Myocyte (in vitro differentiated cells): Measurements from ENCODE around the gene RNF213. TPM values are rescaled to one million over a fixed set of nuclear protein-coding genes. Genes with fewer than 3 reads are reported as not detected.
A peak's percentile ranks its signal among the peaks of the same experiment; 100 is the strongest.

ENCODE experiments used
- DNase-seq: peaks from one replicate; pipeline ENCODE4 v3.0.0-alpha.2; 2012; ENCODE audit warnings: low read depth
- total RNA-seq: library from RNA; depleted of rRNA; stranded (reverse); fragments of >200 nt; gene quantifications from 2 replicates; pipeline ENCODE4 v1.2.3, GENCODE V29; 2014

The RNF213 gene
- total RNA-seq, 1 donor from 2014 or later = 39.0 TPM

DNA sequence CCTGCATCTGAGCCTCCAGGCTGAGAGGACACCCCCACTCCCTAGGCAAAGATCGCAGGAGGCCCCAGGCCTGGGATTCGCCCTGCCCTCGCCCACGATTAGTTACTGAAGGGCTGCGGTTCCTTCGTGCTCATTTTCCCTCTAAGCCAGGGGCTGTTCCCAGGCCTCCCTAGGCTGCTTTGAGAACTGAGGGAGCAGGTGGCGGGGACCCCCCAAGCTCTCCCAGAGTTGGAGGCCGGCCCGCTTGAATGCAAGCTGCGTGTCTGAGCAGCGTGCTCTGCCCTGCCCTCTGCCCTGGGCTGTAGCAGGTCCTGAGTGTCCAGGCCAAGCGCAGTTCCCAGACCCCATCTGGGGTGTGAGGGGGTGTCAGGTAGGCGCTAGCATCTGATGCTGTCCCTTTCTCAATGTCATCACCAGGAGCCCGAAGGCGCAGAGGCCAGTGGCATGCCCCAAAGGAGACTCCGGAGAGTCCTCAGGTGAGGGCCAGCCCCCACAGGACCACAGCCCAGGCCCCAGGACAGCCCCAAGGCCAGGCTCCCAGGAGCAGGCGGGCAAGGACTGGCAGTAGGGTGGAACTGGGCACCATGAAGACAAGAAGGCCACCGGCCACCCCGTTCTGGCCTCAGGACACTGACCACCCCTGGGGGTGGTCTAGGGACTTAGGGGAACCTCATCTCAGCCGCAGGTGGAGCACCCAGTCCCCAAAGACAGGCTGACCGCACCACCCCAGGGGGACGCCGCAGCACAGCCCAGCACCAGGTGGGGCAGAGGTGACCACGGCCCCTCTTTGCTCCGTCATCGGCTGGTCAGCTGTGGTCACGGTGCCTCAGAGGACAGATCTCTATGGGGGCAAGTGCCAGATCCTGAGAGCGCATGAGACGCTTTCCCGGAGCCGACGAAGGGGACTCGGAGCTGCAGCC lies 169.0 kb downstream of the RNF213 start:
- no peak for DNase-seq

DNA sequence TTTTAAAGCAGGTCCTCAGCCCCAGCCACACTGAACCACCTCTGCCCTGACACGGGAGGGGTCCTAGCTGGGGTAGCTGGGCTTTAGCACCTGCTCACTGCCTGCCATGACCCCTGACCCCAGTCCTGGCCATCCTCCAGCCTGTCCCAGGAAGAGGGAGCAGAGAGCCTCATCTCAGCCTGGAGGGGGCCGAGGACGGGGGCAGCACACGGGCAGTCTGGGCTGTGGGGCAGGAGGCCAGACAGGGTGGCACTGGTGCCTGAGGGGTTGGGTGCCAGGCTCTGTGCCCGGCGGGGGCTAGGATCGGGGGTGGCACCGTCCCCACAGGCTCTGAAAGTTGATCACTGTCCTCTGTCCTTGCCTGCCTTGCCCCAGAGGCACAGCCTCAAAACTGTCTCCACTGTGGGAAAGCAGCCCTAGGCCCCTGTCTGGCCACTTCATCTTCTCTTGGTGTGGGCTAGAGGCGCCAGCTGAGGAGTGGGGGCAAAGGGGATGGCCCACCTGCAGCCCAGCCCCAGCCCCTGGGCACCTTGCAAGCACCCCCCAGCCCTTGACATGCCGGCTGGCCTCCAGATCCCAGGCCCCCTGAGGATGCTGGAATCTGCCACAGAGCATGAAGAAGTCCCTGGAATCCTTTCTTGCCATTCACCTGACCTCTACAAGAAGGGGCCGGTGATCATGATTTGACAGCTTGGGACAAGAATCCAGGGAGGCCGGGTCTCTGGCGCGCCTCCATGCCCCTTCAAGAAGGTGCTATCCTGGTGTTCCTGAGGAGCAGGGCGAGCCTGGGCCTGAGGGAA lies 170.0 kb downstream of the RNF213 start:
- no peak for DNase-seq

DNA sequence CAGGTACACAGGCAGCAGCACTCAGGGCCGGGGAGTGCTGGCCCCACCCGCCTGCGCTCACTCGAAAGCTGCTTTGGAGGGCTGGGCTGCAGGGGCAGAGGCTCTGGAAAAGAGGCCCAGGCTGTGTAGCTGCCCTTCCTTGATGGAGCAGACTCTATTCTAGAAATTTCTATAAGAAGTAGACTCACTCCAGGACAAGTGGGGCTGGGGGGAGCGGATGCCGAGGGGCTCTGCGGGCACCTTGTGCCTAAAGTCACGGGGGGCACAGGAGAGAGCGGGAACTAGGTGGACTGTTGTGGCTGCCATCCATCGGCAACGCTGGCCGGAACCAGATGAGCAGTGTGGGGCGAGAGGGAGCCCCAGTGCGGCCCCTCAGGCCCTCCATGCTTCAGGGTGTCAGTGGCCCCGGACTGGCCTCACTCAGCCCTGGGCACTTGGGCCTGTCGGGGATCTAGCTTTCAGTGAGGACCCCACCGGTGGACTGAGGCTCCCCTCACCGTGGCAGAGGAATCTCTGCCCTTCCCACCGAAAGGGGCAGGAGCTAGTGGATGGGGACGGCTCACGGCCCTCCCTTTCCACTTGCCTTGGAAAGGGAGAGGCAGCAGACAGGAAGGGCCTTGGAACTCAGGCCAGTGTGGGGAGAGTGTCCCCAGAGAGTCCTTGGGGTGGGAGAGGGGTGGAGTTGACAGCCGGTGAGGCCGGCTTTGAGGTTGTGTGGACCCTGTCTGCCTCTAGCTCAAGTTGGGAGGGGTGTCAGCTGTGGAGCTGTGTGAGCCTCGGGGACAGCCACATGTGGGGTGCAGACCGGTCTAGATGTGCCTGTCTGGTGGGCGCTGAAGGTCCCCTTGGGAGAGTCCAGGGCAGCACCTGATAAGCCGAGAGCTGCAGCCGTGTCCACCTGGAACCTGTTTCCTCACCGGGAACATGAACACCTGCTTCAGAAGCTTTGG lies 170.9 kb downstream of the RNF213 start:
- no peak for DNase-seq

DNA sequence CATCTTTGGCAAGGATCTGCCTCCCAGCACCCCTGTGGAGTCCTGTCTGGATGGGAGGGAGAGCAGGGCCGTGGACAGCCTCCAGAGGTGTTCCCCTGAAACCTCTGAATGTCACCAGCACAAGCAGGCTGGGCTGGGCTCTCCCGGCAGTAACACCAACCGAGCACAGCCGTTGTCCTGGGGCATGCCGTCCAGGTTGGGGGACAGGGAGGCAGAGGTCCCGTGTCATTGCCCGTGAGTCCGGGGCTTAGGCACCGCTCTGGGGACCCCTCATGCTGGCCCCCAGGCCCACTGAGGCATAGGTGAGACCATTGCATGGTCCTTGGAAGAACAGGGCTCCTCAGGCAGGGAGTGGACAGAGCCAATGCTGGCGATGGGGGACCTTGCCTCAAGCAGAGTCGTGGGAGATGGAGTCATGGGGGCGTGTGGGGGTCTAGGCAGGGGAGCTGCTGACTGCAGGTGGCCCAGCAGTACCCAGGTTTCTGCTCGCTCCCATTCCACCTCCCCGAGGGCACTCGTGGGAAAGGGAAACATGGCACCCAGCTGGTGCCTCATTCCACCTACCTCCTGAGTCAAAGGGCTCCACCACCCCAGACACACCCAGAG lies 171.8 kb downstream of the RNF213 start:
- no peak for DNase-seq

DNA sequence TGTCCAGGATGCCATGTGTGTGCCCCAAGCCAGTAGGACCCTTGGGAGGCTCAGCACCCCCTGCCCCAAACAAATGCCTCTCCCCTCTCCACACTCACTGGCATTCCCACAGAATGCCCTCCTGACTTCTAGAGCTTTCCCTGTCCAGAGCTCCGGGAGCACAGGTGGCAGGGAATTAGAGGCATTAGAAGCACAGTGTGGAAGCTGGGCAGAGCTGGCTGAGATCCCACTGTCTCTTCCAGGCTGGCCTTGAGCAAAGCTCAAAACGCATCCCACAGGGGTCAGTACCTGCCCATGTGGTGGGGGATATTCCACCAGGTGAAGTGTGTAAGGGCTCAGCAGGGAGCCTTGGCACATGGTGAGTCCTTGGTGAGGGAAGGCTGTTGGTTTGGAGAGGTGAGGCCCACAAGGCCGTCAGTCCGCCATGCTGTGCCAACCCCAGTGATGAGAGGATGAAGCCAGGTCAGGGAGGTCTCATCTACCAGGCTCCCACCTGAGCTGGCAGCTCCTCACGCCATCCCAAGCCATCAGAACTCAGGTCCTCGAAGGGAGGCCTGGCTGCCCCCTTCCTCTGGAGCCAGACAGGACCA lies 172.4 kb downstream of the RNF213 start:
- no peak for DNase-seq

DNA sequence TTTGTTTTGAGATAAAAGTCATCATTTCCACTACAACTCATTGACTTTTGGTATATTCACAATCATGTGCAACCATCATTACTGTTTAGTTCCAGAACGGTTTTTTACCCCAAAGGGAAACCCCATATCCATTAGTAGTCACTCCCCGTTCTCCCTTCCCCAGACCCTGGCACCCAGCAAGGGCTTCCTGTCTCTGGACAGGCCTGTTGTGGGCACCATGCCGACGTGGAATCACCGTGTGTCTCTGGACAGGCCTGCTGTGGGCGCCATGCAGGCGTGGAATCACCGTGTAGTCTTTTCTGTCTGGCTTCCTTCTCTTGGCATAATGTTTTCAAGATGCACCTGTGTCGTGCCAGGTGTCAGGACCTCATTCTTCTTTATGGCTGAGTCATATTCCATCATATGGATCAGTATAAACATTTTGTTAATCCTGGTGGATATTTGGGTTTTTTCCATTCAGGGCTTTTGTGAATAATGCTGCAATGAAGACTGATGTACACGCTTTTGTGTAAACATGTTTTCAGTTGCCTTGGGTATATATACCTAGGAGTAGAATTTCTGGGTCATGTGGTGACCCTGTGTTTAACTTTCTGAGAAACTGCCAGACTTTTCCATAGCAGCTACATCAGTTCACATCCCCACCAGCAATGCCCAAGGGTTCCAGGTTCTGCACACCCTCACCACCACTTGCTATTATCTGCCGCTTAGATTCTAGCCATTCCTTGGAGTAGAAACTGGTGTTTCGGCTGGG lies 173.4 kb downstream of the RNF213 start:
- DNase-seq = no peak

DNA sequence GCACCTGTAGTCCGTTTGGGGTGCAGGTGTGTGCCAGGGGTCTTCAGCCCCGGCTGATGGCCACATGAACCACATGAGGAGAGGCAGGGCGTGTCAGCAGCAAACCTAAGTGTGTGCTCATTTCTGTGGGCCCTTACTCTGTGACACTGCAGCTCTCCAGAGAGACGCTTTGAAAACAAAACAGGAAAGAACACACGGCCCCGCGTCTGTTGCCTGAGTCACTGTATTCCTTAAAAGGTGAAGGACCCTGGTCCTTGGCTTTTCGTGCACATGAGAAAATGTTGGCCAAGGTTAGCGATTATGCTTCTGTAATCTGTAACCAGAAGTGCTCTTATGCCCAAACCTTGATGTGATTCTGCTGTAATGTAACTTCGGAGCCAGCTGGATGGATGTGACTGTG lies 176.9 kb downstream of the RNF213 start:
- no peak for DNase-seq

DNA sequence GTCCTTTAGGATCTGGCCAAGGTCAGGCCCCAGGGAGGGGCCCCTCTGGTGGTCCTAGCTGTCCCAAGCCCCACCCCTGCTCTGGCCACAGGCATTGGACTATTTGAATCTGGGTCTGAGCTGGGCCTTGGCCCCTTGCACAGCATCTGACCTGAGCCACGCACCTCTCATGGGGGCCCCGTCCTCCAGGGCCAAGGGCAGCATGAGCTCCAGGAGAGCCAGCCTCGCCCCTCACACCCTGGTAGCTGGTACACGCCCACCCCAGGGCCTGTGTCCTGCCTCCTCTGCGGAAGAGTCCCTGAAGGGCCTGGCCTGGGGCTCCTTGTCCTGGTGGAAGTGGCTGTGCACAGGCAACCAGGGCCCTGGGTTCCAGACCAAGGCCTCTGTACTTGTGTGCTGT lies 178.2 kb downstream of the RNF213 start:
- no peak for DNase-seq

DNA sequence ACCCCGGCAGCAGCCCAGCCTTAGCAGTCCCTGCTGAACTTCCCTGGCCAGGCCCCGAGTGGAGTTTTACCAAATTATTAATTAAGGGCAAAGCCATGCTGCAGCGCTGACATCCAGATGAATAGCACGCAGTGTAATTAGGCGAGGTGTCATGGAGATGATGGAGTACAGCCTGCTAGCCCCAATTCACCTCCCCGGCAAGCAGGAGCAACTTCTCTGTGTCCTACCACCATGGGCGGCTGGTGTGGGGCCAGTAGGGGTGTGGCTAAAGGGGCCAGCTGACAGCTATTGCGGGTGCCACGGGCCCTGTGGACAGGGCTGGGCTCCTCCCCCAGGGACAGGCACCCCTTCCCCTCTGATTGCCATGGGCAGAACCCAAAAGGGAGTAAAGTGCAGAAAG lies 178.8 kb downstream of the RNF213 start:
- no peak for DNase-seq

DNA sequence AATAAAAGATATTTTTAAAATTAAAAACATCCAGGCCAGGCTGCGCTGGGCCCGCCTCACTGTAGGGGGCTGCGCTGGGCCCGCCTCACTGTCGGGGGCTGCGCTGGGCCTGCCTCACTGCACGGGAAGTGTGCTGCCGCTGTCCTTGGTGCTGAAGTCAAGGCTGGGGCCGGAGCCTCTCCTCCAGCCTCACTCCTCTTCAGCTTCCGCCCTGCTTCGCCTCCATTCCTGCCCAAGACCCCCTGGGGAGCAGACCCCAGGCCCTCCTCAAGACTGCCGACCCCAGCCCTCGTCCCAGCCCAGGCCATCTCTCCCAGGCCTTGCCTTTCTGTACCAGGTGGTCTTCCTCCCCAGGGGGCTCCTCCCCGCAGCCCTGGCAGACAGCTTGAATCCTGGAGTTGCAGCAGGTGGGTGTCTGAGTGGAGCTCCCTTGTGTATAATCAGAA lies 180.5 kb downstream of the RNF213 start:
- DNase-seq = peak; percentile 63

DNA sequence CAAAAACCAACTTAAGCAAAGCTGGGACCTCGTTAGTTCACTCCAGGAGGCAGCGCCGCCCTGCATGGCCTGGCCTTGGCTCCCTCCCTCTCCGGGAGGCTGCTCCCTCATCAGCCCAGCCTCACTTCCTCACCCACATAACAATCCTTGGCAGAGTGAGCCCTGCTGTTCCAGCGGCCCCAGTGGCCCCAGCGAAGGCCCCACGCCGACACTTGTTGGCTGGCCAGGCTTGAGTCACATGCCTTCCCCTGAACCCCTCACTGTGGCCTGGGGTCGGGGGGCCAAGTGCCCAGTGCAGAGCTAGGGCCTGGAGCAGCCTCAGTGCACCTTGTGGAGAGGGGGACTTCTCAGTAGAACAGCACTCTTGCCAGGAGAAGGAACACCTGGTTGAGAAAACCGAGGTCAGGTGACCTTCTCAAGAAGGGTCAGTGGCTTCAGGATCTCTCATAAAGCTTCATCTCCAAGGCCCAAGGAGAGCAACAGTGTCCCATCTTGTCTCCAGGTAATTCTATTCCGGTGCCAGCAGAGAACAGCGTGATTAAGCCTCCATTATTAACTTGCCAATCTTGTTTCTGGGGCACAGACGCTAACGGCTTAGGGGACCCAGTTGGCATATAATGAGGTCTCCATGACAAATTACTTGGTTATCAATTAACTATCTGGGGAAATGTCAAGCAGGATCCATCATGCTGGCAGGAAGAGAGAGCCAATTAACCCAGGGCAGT lies 181.1 kb downstream of the RNF213 start:
- DNase-seq = no peak

DNA sequence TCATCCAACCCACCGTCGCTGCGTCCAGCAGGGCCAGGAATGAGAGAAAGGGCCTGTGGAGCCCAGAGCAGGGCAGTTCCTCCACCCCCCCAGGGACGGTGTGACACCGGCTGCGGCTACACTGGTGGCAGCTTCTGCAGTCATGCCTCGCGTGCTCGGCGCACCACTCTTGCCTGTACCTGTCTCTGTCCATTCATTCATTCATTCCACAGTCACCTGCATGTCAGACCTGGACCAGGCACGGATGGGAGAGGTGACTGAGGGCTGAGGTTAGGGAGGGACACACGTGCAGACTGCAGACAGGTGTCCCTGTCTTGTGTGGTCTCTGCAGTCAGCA lies 181.6 kb downstream of the RNF213 start:
- no peak for DNase-seq

DNA sequence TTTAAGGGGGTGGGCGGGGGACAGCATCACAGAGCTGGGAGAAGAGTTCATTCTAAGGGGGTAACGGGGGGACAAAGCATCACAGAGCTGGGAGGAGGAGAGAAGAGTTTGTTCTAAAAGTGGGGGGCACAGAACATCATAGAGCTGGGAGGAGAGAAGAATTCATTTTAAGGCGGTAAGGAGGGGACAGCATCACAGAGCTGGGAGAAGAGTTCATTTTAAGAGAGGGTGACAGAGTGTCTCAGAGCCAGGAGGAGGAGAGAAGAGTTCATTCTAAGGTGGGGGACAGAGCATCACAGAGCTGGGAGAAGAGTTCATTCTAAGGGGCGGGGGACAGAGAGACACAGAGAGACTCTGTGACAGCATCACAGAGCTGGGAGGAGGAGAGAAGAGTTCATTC lies 182.1 kb downstream of the RNF213 start:
- no peak for DNase-seq

DNA sequence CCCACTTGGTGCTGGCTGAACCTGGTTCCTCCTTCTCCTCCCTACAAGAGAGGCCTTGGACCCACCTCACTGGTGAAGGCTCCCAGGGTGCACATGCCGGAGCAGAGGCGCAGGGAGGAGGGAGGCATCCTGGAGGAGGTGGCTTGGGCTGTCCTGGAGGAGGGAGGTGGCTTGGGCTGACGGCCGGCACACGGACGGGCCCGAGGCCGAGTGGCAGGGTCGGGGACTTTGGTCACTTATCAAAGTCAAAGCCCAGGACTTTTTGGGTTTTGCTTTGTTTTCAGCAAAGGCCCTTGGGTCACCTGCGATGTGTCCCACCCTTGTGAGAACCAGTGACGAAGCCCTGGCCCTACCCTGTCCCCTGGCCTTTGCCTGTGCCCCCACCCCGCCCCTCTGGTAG lies 182.8 kb downstream of the RNF213 start:
- DNase-seq = no peak

DNA sequence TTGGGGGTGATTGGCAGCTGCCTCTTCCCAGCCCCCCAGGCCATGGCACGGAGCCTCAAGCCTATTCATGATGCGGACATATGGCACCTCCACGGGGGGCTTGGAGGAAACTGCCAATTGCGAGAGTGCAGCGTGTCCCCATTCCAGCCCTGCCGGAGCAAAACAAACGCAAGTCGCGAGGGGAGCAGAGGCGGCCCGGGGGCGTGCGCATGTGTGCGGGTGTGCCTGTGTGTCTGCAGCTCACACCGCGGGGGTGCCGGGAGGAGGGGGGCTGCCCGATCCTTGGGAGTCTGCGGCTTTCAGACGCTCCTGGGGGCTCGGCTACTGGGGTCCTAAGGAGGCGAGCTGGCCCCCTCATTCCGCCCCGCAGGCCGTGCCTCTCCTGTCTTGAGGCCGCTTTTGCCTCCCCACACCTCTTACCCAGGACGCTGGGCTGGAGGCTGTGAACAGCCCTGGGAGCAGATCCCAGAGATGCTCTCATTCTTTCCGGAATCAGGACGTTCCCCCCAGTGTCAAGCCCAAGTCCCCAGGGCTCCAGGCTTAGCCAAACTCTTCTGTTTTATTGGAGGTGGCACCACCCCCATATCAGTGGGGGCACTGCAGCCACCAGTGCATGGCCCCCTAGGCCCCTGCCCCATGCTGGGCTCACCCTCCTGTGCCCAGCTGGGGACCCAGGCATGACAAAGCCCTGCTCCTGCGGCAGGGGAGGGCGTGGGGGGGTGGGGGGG lies 183.4 kb downstream of the RNF213 start:
- DNase-seq = no peak

DNA sequence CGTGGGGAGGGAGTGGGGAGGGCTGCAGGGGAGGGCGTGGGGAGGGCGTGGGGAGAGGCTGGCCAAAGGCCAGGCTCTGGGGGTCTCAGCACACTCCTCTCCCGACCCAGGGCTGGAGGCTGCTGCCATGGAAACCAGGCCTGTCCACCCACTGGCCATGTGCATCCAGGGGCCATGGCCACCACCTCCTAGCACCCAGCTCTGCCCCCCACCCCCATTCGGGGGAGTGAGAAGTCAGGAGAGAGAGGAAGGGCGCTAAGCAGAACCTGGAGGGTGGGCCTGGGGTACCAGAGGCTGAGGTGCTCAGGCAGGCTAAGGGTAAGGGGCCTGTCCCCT lies 184.0 kb downstream of the RNF213 start:
- DNase-seq = no peak

DNA sequence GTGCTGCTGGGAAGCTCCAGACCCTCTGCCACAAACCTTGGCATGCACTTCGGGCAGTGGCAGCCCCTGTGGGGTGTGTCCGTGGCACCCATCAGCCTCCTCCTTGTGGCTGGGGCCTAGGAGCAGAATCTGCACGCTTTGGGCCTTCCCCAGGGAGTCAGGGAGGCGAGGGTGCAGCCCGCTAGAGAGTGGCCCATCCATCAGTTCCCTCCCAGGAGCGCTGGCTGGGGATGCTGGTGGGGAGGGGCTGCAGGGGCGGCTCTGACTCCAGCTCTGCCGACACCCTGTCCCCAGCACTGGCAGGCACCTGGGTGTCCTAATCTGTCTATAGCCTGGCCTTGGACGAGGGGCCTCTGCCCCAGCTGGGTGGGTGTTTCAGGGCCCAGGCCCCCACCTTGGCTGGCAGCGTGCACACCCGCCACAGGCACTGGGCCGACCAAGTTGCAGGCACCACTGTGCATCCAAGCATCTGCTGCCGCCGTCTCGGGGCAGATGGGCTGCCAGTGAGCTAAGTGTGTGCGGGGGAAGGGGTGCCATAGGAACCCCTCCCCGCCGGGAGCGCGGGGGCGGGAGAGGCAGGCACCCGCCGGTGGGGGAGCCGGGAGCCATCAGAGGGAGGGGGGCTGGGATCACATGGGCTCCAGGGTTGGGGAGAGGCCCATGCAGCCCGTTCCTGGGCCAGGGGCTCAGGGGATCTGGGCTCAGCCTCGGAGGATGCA lies 184.5 kb downstream of the RNF213 start:
- DNase-seq = no peak

DNA sequence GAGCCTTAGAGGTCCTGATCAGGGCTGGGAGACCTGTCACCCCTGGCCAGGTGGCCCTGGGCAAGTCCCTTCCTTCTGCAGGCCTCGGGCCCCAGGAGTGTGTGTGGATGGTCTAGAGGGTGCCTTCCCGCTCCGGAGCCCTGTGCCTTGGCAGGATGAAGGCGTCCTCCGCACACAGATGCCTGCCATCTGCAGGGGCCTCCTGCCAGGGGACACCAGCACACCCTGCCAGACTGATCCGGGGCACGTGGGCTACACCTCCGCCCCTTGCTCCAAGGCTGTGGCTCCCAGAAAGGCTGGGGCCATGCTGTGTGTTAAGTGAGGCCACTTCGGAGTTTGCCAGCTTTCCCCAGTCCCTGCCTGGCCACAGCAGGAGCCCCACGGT lies 185.1 kb downstream of the RNF213 start:
- DNase-seq = no peak
